ENCODE results near the gene SAP25. TPM values are rescaled to one million over a fixed set of nuclear protein-coding genes. Genes with fewer than 3 reads are reported as not detected.
"Not testable (repeated sequence)": the region's sequence is repeated elsewhere in the genome, so short reads cannot be mapped to it uniquely, and the experiment has no call there.

The SAP25 gene
- total RNA-seq, 5 donors from 2014 or later (not counting 1 experiment from before 2014, with no cell fraction given): 61.2 to 129 (median 107) TPM

DNA sequence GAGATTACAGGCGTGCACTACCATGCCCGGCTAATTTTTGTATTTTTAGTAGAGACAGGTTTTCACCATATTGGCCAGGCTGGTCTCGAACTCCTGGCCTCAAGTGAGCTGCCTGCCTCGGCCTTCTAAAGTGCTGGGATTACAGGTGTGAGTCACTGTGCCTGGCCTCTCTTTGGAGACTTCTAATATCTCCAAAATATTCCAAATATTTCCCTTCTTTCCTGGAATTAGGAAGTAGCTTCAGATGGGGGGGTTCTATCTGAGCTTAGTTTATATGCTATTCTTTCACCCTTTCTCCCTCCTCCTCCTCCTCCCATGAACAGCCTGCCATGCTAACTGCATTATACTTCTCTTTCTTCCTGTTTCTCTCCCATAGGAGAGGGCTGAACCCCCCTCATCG lies 25.3 kb downstream of the SAP25 start:
- DNase-seq; H3K27me3 Mint-ChIP-seq; H3K4me3 ChIP-seq (ENCODE audit: control insufficient read depth in 1 of 2, extremely low read depth in 1 of 2, low read length in 1 of 2); H3K9me3 ChIP-seq; H3K27me3 ChIP-seq (replicated peaks in 1 of 2; ENCODE audit: control insufficient read depth in 2 of 2, extremely low read depth in 1 of 2, insufficient read depth in 2 of 2, low read length in 1 of 2); H3K9me3 Mint-ChIP-seq; ATAC-seq (replicated peaks in 1 of 4): not testable (repeated sequence)
- peak overlapping the region; percentile 76 for H3K27ac ChIP-seq (ENCODE audit: low read length)
- Mint-ChIP-seq H3K27ac (peak overlapping the region; percentile 98), H3K4me3 (peak overlapping the region in 1 of 3 donors; percentile 99), H3K4me1 (peaks cover 69 to 76% (median 71%) of the 10 kb centered on the region in 3 donors), H3K36me3 (peaks cover 18% of the 10 kb centered on the region)
- ChIA-PET CTCF (interaction anchor here (1.0 to 3.0 kb wide), 5 partner anchors 10 to 79 kb away, joined by 5 to 14 read pairs (median 6); partner anchors contain the start of gene AGFG2 (in 1 of the 2)), POLR2A (interaction anchor here in 1 of 2 donors (0.6 kb wide), 3 partner anchors 99 to 1025 kb away, joined by 3 to 11 read pairs (median 7); no protein-coding TSS in a partner anchor)
- WGBS (ENCODE audit: insufficient coverage): 70% methylated on average over 2 of the region's 5 CpGs
- peaks cover 3 to 29% of the 10 kb centered on the region in 2 donors for H3K36me3 ChIP-seq (ENCODE audit: control insufficient read depth in 2 of 2, extremely low read depth in 1 of 2, insufficient read depth in 1 of 2, low read length in 1 of 2)
- peaks cover 47 to 78% of the 10 kb centered on the region in 2 experiments for H3K4me1 ChIP-seq (ENCODE audit: control insufficient read depth in 1 of 2, extremely low read depth in 1 of 2, insufficient read depth in 2 of 2, low read length in 2 of 2)

DNA sequence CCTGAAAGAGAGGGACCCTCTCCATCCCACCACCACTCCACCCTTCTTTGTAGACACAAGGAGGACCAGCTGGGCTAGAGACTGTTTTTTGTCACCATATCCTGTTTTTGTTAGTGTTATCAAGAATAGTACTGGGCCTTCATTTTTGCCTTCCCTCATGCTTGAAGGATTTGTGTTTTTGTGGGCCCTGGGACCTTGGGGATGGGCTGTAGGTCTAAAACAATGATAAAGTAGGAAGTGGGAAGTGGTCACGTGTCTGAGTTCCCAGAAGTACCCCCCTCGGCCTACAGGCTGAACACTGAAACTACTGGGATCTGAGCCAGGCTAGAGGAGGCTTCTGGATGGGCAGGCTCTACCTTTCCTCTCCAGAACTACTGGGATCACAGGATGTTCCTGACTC lies 25.8 kb downstream of the SAP25 start:
- Mint-ChIP-seq H3K9me3 (no peaks in the 10 kb centered on the region), H3K27ac (peak overlapping the region; percentile 98), H3K4me3 (peak overlapping the region; percentile 69 to 99 (median 99)), H3K36me3 (peaks cover 16% of the 10 kb centered on the region), H3K27me3 (no peaks in the 10 kb centered on the region), H3K4me1 (peaks cover 74 to 81% (median 77%) of the 10 kb centered on the region in 3 donors)
- ChIA-PET CTCF (interaction anchor here (0.5 to 3.0 kb wide), 5 partner anchors 10 to 79 kb away, joined by 3 to 14 read pairs (median 5); partner anchors contain the start of gene AGFG2 (in 1 of the 2)), POLR2A (interaction anchor here in 1 of 2 donors (0.6 kb wide), 1 partner anchor 55 kb away, joined by 5 read pairs; no protein-coding TSS in a partner anchor)
- Histone ChIP-seq H3K36me3 (ENCODE audit: control insufficient read depth in 2 of 2, extremely low read depth in 1 of 2, insufficient read depth in 1 of 2, low read length in 1 of 2) (peaks cover 3 to 23% of the 10 kb centered on the region in 2 donors), H3K27me3 (replicated peaks in 1 of 2; ENCODE audit: control insufficient read depth in 2 of 2, extremely low read depth in 1 of 2, insufficient read depth in 2 of 2, low read length in 1 of 2) (no peaks in the 10 kb centered on the region), H3K27ac (ENCODE audit: low read length) (peak overlapping the region; percentile 76), H3K4me3 (ENCODE audit: control insufficient read depth in 1 of 2, extremely low read depth in 1 of 2, low read length in 1 of 2) (no peak overlapping the region), H3K4me1 (ENCODE audit: control insufficient read depth in 1 of 2, extremely low read depth in 1 of 2, insufficient read depth in 2 of 2, low read length in 2 of 2) (peaks cover 47 to 84% of the 10 kb centered on the region in 2 experiments), H3K9me3 (no peaks in the 10 kb centered on the region)
- WGBS (ENCODE audit: insufficient coverage): no CpG with 5 or more reads among the region's 2 CpGs
- no peak for ATAC-seq (replicated peaks in 1 of 4)
- no peak for DNase-seq

DNA sequence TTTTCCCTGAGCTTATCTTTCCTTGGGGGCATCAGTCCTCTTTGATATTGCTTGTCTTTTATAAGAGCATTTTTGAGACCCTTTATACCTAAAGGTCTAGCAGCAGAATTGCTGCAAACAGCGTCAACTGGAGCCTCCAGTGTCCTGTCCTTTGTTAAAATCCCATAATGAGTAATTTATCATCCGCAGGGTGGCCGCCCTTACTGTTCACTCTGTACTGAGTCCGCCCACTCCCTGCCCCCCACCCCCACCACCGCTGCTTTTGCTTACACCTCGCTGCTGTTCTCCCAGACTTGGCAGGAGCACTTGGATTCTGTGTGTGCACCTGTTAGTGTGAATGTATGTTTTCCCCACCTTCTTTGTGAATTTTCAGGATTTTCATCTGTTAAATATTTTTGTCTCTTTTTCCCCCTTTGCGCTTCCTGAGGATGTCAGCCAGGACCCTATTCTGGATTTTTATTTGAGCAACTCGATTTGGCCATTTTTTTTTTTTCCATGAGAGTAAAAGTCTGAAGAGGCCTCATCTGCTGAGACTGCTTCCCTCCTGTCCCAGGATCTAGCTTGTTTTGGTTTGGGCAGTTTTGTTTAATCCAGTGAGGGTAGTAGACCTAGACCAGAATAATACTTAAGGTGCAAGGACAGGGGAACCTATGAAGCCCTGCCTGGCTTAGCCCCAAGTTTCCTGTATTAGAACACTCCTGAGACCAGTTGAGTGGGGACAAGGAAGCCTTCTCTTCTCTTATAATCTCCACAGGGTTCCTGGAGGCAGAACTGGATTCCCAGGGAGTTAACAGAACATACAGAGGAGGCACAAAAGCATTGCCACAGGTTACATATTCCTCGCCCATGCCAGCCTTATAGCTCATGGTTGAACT lies 26.5 kb downstream of the SAP25 start:
- CTCF ChIA-PET: interaction anchor here (0.5 to 3.0 kb wide), 6 partner anchors 9 to 54 kb away, joined by 3 to 14 read pairs (median 4); partner anchors contain the start of gene AGFG2 (in 1 of the 2)

DNA sequence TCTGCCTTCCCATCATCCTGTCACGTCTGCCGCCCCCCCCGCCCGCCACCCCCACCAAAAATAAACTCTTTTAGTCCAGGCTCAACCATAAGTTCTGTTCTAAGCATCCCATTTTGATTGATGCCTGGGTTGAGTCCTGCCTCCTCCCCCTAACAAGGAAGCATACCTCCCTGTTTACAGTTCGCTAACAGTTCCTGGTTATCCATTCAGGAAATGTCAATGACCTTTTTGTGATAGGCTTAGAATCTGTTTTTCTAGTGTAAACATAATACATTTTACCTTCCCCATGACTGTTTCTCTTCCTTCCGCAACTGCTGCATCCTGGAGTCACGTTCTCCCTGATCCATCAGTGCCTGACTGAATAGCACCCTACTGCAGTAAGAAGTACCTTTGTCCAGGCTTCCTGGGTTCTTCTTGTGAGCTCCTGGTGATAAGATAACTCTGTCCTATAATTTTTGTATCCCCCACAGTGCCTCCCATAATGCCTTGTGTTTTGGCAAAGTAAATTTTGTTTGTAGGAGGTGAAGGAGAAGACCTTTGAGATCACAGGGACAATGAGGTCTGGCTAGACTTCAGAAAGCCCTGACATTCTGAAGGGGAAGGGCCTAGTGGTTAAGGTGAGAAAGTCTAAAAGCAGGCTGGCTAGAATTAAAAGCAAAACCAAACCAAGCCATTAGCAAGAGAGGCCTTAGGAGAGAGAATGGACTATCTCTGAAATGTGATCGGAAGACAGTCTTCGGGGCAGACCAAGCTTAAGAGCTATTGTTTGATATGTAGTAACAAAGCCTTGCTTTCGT lies 27.4 kb downstream of the SAP25 start:
- ChIA-PET CTCF (interaction anchor here (0.5 to 1.0 kb wide), 5 partner anchors 11 to 388 kb away, joined by 3 to 6 read pairs (median 4); partner anchors contain the start of gene TRAPPC14 (in 1 of the 2)), POLR2A (interaction anchor here in 1 of 2 donors (0.6 kb wide), 1 partner anchor 64 kb away, joined by 3 read pairs; no protein-coding TSS in a partner anchor)
- ATAC-seq (replicated peaks in 1 of 4) (peak; percentile 31 to 69 (median 43)), DNase-seq (peak in 2 of 35 experiments; percentile 31 to 72)
- Histone ChIP-seq H3K27ac (ENCODE audit: low read length) (peak overlapping the region; percentile 76), H3K27me3 (replicated peaks in 1 of 2; ENCODE audit: control insufficient read depth in 2 of 2, extremely low read depth in 1 of 2, insufficient read depth in 2 of 2, low read length in 1 of 2) (no peaks in the 10 kb centered on the region), H3K4me3 (ENCODE audit: control insufficient read depth in 1 of 2, extremely low read depth in 1 of 2, low read length in 1 of 2) (peak overlapping the region in 1 of 2 donors; percentile 12), H3K4me1 (ENCODE audit: control insufficient read depth in 1 of 2, extremely low read depth in 1 of 2, insufficient read depth in 2 of 2, low read length in 2 of 2) (peaks cover 47 to 97% of the 10 kb centered on the region in 2 experiments), H3K36me3 (ENCODE audit: control insufficient read depth in 2 of 2, extremely low read depth in 1 of 2, insufficient read depth in 1 of 2, low read length in 1 of 2) (peaks cover 2 to 9% of the 10 kb centered on the region in 2 donors), H3K9me3 (no peaks in the 10 kb centered on the region)
- Mint-ChIP-seq H3K4me1 (peaks cover 87 to 94% (median 88%) of the 10 kb centered on the region in 3 donors), H3K27ac (peak overlapping the region; percentile 98), H3K4me3 (peak overlapping the region; percentile 76 to 99 (median 99)), H3K9me3 (no peaks in the 10 kb centered on the region), H3K36me3 (peaks cover 11% of the 10 kb centered on the region), H3K27me3 (no peaks in the 10 kb centered on the region)
- 22% methylated on average over 8 of the region's 10 CpGs for WGBS (ENCODE audit: insufficient coverage)

More for the DNA sequence above, 26.5 kb downstream of the SAP25 start:
- Histone ChIP-seq H3K36me3 (ENCODE audit: control insufficient read depth in 2 of 2, extremely low read depth in 1 of 2, insufficient read depth in 1 of 2, low read length in 1 of 2) (peaks cover 3 to 16% of the 10 kb centered on the region in 2 donors), H3K27me3 (replicated peaks in 1 of 2; ENCODE audit: control insufficient read depth in 2 of 2, extremely low read depth in 1 of 2, insufficient read depth in 2 of 2, low read length in 1 of 2) (no peaks in the 10 kb centered on the region), H3K4me3 (ENCODE audit: control insufficient read depth in 1 of 2, extremely low read depth in 1 of 2, low read length in 1 of 2) (peak overlapping the region in 1 of 2 donors; percentile 12), H3K4me1 (ENCODE audit: control insufficient read depth in 1 of 2, extremely low read depth in 1 of 2, insufficient read depth in 2 of 2, low read length in 2 of 2) (peaks cover 47 to 90% of the 10 kb centered on the region in 2 experiments), H3K27ac (ENCODE audit: low read length) (peak overlapping the region; percentile 76), H3K9me3 (no peaks in the 10 kb centered on the region)
- H3K27ac Mint-ChIP-seq: peak overlapping the region; percentile 98
- ATAC-seq (replicated peaks in 1 of 4) (peak in 1 of 4 experiments; percentile 4), DNase-seq (no peak)
- H3K4me3 Mint-ChIP-seq: peak overlapping the region; percentile 69 to 99 (median 99)
- H3K4me1 Mint-ChIP-seq: peaks cover 78 to 86% (median 81%) of the 10 kb centered on the region in 3 donors
- no peaks in the 10 kb centered on the region for H3K27me3 Mint-ChIP-seq
- no peaks in the 10 kb centered on the region for H3K9me3 Mint-ChIP-seq
- POLR2A ChIA-PET: interaction anchor here (0.6 kb wide), 2 partner anchors 55 to 65 kb away, joined by 3 to 5 read pairs; no protein-coding TSS in a partner anchor
- 57% methylated on average over 2 of the region's 9 CpGs for WGBS (ENCODE audit: insufficient coverage)
- peaks cover 11% of the 10 kb centered on the region for H3K36me3 Mint-ChIP-seq

DNA sequence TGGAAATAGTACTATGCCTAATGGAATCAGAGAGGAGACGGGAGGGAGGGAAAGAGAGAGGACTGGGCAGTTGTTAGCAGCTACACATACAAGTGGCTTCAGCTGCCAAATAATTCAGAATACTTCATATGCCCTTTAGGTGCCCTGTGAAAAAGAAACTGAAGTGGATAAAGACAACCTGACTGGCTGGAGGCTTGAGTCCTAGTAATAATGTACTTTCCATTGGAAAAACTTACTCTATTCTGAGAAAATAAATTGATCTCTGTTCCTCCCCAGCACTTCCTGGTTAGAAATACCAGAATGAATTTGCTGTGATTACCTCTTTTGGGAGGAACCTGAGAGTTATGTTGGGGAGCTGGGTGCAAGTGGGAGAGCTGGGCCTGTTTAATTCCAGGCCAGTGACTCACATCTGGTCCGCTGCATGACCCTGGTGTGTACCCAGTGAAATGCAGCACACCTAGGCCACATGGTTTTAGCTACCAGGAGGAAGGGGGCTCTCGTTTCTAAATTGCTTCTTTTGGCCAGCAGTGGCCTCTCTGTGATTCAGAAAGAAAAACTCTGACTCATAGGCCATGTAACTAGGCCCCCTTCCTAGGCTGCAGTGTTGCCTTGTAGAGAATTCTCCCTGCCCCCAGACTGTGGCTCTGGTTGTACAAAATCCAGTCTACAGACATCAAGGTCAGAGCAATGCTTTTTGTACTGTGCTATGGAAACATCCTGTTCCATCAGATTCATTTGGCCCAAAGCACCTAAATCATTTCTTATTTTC lies 28.2 kb downstream of the SAP25 start:
- WGBS (ENCODE audit: insufficient coverage): 40% methylated on average over 1 of the region's 3 CpGs
- ATAC-seq (replicated peaks in 1 of 4) (peak; percentile 51 to 71 (median 69)), DNase-seq (peak in 7 of 35 experiments; percentile 21 to 55 (median 37))
- CTCF ChIA-PET: interaction anchor here (0.5 to 1.1 kb wide), 6 partner anchors 10 to 387 kb away, joined by 3 to 6 read pairs (median 4); partner anchors contain the start of genes FBXO24 (in 1 of the 2), LRCH4 (in 1 of the 2) and TRAPPC14 (in 1 of the 2)
- Mint-ChIP-seq H3K36me3 (peaks cover 9% of the 10 kb centered on the region), H3K27ac (peak overlapping the region; percentile 98), H3K9me3 (no peaks in the 10 kb centered on the region), H3K4me1 (peaks cover 91 to 97% (median 94%) of the 10 kb centered on the region in 3 donors), H3K27me3 (no peaks in the 10 kb centered on the region), H3K4me3 (peak overlapping the region; percentile 76 to 99 (median 99))
- Histone ChIP-seq H3K4me3 (ENCODE audit: control insufficient read depth in 1 of 2, extremely low read depth in 1 of 2, low read length in 1 of 2) (peak overlapping the region in 1 of 2 donors; percentile 19), H3K27ac (ENCODE audit: low read length) (peak overlapping the region; percentile 76), H3K36me3 (ENCODE audit: control insufficient read depth in 2 of 2, extremely low read depth in 1 of 2, insufficient read depth in 1 of 2, low read length in 1 of 2) (peaks cover 0 to 7% of the 10 kb centered on the region in 2 donors), H3K4me1 (ENCODE audit: control insufficient read depth in 1 of 2, extremely low read depth in 1 of 2, insufficient read depth in 2 of 2, low read length in 2 of 2) (peaks cover 46 to 98% of the 10 kb centered on the region in 2 experiments), H3K27me3 (replicated peaks in 1 of 2; ENCODE audit: control insufficient read depth in 2 of 2, extremely low read depth in 1 of 2, insufficient read depth in 2 of 2, low read length in 1 of 2) (no peaks in the 10 kb centered on the region), H3K9me3 (no peaks in the 10 kb centered on the region)
- POLR2A ChIA-PET: no interaction called here
